Activated naive CD4-positive, alpha-beta T cell treated with anti-CD3 and anti-CD28 coated beads, Interleukin-2, amount 50 U/mL, for 16 hours (primary cell): ENCODE results near the gene SPESP1.

Experiments
- DNase-seq: peaks from one replicate; pipeline ENCODE4 v3.0.0-alpha.2; 2020

SPESP1 gene

DNA sequence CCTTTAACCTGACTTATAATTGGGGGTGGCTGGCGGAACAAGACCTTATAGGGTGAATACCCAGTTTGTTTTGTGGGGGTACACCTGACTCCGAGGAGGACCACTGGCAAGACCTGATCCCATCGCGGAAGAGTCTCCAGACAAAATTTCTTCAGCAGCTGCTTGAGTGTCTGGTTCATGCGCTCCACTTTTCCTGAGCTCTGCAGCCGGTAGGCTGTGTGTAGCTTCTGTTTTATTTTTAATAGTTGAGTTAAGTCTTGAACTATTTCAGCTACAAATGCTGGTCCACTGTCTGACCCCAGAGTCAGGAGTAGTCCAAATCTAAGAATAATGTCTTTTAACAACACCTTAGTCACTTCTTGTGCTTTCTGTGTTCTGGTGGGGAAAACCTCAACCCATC is 63.0 kb downstream of the SPESP1 start:
- DNase-seq, result no peak

- no peak for DNase-seq
Measured at GRCh38 chr15:68994149-68994548, 63.8 kb downstream of the SPESP1 start.

DNA sequence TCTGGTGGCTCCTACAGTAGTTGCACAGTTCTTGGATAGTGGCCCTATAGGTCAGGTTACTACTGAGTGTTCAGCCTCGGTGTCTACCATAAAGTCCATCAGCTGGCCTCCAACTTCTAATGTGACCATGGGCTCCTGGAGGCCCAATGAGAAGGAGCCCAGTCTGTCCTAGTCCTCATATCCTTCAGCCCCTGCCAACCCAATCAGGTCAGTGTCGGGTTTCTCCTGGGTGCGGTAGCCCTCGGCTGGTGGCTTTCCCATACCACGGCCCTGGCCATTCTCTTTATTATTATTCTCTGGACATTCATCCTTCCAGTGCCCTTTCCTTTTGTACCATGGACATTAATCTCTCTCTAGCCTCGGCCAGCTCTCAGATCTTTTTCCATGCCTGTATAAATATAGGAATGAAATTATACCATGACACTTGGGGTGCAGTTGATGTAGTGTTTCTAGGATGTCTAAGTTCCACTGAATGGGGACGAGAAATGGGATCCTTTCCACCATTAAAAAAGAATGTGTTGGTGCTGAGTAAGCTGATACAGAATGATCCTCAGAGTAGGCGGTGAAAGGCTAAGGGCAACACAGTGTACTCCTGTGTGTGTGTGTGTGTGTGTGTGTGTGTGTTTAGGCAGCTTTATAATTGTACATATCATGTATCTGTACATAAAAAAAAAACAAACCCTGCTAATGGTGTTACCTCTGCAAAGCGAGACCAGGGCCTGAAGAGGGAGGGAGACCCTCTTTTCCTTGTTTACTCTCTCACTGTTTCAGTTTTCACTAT is 64.8 kb downstream of the SPESP1 start:
- DNase-seq, result no peak
